HG03159 (cell line): ENCODE results near the gene SNCA.

Source experiments
- ATAC-seq: cut with Tn5 transposase; IDR thresholded peaks from one replicate; pipeline ENCODE4 v1.9.1; 2021; ENCODE audit warnings: mild to moderate bottlenecking, moderate library complexity; ENCODE audit not compliant: unreplicated experiment

Gene SNCA

GRCh38 chr4:89820010-89820409, 17.0 kb downstream of the SNCA start:
- no peak for ATAC-seq

- ATAC-seq: no peak
Observed at GRCh38 chr4:89814362-89814761, 22.6 kb downstream of the SNCA start.

GRCh38 chr4:89813197-89813596, 23.8 kb downstream of the SNCA start:
- no peak for ATAC-seq

- ATAC-seq: no peak
Observed at GRCh38 chr4:89807441-89808140, 29.4 kb downstream of the SNCA start.

- ATAC-seq: no peak
Observed at GRCh38 chr4:89805297-89805696, 31.7 kb downstream of the SNCA start.

- no peak for ATAC-seq
Observed at GRCh38 chr4:89803915-89804314, 33.0 kb downstream of the SNCA start.

GRCh38 chr4:89803036-89803435, 33.9 kb downstream of the SNCA start:
- no peak for ATAC-seq

GRCh38 chr4:89800527-89801103, 36.3 kb downstream of the SNCA start:
- ATAC-seq: no peak

GRCh38 chr4:89800012-89800516, 36.9 kb downstream of the SNCA start:
- ATAC-seq: no peak

- ATAC-seq: no peak
Observed at GRCh38 chr4:89799071-89799470, 37.9 kb downstream of the SNCA start.

GRCh38 chr4:89797117-89797516, 39.8 kb downstream of the SNCA start:
- ATAC-seq: no peak

- no peak for ATAC-seq
Observed at GRCh38 chr4:89788206-89789072, 48.5 kb downstream of the SNCA start.

GRCh38 chr4:89784686-89785231, 52.2 kb downstream of the SNCA start:
- no peak for ATAC-seq

GRCh38 chr4:89781321-89781720, 55.6 kb downstream of the SNCA start:
- no peak for ATAC-seq

GRCh38 chr4:89773805-89774204, 63.2 kb downstream of the SNCA start:
- ATAC-seq: no peak

- no peak for ATAC-seq
Observed at GRCh38 chr4:89769856-89770255, 67.1 kb downstream of the SNCA start.

GRCh38 chr4:89767924-89768323, 69.0 kb downstream of the SNCA start:
- no peak for ATAC-seq

GRCh38 chr4:89765966-89766365, 71.0 kb downstream of the SNCA start:
- no peak for ATAC-seq

- ATAC-seq: no peak
Observed at GRCh38 chr4:89765528-89765927, 71.4 kb downstream of the SNCA start.

- ATAC-seq: no peak
Observed at GRCh38 chr4:89762311-89762710, 74.7 kb downstream of the SNCA start.

GRCh38 chr4:89759426-89759825, 77.5 kb downstream of the SNCA start:
- no peak for ATAC-seq
